HG03196 (cell line): ENCODE results near the gene AGAP1.
A peak's percentile ranks its signal among the peaks of the same experiment; 100 is the strongest.
"Not testable (repeated sequence)": the region's sequence is repeated elsewhere in the genome, so short reads cannot be mapped to it uniquely, and the experiment has no call there.

ENCODE experiments used
- ATAC-seq: cut with Tn5 transposase; IDR thresholded peaks from one replicate; pipeline ENCODE4 v1.9.1; 2021; ENCODE audit not compliant: unreplicated experiment

Gene AGAP1

GRCh38 chr2:235752846-235753245 is 259.0 kb downstream of the AGAP1 start:
- ATAC-seq: no peak

- no peak for ATAC-seq
These were observed 260.7 kb downstream of the AGAP1 start for GRCh38 chr2:235754357-235755207.

GRCh38 chr2:235756491-235756890 is 262.6 kb downstream of the AGAP1 start:
- no peak for ATAC-seq

- ATAC-seq: no peak
These were observed 263.4 kb downstream of the AGAP1 start for GRCh38 chr2:235757212-235757611.

- ATAC-seq: no peak
These were observed 263.8 kb downstream of the AGAP1 start for GRCh38 chr2:235757640-235758039.

- ATAC-seq: no peak
These were observed 269.2 kb downstream of the AGAP1 start for GRCh38 chr2:235762832-235763598.

- ATAC-seq: no peak
These were observed 270.0 kb downstream of the AGAP1 start for GRCh38 chr2:235763816-235764215.

- not testable (repeated sequence) for ATAC-seq
These were observed 270.6 kb downstream of the AGAP1 start for GRCh38 chr2:235764478-235764877.

- ATAC-seq: no peak
These were observed 271.5 kb downstream of the AGAP1 start for GRCh38 chr2:235765181-235765820.

- peak; percentile 72 for ATAC-seq
These were observed 272.4 kb downstream of the AGAP1 start for GRCh38 chr2:235766278-235766677.

GRCh38 chr2:235768606-235769005 is 274.8 kb downstream of the AGAP1 start:
- ATAC-seq: no peak

GRCh38 chr2:235769046-235769445 is 275.2 kb downstream of the AGAP1 start:
- no peak for ATAC-seq

GRCh38 chr2:235770909-235771820 is 277.3 kb downstream of the AGAP1 start:
- no peak for ATAC-seq

- no peak for ATAC-seq
These were observed 279.5 kb downstream of the AGAP1 start for GRCh38 chr2:235773188-235773928.

GRCh38 chr2:235774153-235774870 is 280.5 kb downstream of the AGAP1 start:
- ATAC-seq: no peak

GRCh38 chr2:235776531-235776930 is 282.7 kb downstream of the AGAP1 start:
- no peak for ATAC-seq

- ATAC-seq: no peak
These were observed 285.6 kb downstream of the AGAP1 start for GRCh38 chr2:235779444-235779896.

GRCh38 chr2:235780401-235780800 is 286.6 kb downstream of the AGAP1 start:
- ATAC-seq: no peak

- ATAC-seq: no peak
These were observed 287.9 kb downstream of the AGAP1 start for GRCh38 chr2:235781775-235782174.
